ENCODE measurements around the gene DCST1.

Gene DCST1

DNA sequence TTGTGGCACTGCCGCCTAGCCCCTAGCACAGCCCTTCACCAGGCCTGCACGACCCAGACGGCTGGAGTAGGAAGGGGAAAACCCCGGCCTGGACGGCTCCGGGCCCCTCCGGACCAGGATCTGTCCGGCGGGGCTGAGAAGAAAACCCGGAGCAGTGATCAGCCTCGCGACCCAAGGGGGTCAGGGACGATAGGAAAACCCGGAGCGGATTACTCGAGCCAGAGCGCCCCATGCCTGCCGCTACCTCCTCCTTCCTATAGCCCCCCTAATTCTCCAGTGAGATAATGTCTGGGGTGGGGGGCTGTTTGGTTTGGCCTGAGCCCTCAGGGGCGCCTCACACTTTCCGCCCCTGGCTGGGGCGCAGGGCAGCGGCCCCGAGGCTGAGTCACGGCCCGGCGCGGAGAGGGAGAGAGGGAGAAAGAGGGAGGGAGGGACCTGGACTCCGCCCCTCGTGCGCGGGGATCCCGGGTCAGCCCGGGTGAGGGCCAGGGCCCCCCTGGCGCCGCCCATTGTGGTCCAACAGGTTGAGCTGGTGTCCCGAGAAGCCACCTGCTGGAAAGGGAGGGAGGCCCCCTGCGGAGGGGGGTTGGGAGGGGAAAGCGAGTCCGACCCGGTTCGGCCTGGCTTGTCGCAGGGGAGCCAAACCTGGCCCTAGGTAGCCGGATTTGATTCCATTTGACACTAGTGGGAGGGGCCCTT is 32.7 kb upstream of the DCST1 start:
- peak; percentile 64 for DNase-seq (ENCODE audit: low spot score)
- peak; percentile 2 for FAIRE-seq

DNA sequence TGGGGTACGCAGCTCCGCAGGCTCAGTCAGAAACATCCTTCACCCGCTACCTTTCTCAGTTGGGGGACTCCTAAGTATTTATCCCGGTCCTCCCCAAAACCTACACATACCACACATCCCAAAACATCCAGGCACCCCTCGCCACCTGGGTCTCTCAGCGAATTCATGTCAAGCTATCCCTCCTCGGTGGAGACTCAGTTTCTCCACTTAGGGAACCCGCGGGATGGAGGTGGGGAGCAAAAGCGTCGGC is 32.3 kb upstream of the DCST1 start:
- DNase-seq (ENCODE audit: low spot score), result no peak
- no peak for FAIRE-seq

DNA sequence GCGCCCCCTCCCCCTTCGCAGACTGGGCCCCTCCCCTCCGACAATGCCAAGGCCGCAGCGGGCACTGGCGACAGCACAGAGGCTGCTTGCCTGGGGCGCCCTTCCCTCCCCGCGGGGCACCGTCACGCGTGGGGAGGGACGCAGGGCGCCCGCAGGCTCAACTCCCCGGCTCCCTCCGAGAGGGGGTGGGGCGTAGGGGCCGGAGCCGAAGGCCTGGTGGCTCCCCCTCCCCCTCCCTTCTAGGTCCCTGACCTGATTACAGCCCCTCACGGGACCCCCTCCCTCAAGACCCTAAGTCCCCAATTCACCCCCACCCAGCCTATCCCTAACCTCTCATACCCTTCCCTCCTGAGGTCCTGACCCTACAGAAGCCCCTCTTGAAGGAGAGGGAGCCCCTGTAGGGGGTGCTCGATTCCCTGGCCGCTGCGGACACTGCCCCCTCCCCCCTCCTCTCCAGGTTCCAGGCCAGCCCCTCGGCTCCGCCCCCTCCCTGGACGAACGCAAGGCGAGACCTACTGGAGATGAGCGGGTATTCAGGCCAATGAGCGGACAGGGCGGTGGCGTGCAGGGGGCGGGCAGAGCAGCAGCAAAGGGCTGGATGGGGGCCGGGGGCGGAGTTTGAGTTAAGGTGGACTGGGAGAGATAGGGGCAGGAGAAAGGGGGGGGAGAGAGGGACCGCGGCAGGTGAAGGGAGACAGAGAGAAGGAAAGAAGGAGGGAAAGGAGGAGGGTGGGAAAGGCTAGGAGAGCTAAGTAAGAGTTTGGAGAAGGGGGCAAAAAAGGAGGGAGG is 31.8 kb upstream of the DCST1 start:
- FAIRE-seq, result peak; percentile 74

DNA sequence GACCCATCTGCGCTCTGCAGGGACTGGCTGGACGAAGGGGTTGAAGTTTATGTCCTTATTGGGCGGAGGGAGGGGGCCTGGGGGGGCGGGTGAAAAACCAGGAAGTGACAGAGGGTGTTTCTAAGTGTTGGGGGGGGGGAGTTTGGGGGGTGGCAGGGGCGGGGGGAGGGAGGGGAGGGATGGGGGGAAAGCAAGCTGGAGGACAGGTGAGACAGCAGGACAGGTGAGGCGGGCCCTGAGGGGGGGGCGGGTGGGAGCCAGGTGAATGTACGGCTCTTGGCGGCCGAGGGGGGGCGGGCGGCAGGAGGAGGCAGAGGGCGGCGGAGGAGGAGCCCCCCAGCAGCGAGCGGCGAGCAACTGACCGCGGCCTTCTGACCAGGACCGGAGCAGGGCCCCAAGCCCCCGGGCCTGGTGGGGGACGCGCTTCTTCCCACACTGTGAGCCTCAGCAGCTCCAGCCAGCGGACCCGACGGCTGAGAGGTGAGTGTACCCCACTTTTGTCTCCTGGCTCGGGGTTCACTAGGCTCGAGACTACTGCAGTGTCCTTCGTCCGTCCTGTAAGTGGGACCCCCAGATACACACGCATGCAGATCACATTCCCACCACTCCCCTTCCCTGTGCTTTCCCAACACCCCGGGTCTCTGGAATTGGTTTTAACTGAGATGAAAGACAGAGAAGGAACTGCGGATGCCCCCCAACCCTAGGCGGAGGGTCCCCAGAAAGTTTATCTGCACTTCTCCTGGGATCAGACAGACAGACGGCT is 31.0 kb upstream of the DCST1 start, which contains the start of gene ZBTB7B:
Gene ZBTB7B, plus strand, starts transcription at position 339 of the 763 bp plus-strand sequence. CDS start 11,859 bp downstream, outside the sequence.
- FAIRE-seq, result no peak
- DNase-seq (ENCODE audit: low spot score), result no peak

More for the DNA sequence above, 31.8 kb upstream of the DCST1 start:
- DNase-seq (ENCODE audit: low spot score), result peak; percentile 96

DNA sequence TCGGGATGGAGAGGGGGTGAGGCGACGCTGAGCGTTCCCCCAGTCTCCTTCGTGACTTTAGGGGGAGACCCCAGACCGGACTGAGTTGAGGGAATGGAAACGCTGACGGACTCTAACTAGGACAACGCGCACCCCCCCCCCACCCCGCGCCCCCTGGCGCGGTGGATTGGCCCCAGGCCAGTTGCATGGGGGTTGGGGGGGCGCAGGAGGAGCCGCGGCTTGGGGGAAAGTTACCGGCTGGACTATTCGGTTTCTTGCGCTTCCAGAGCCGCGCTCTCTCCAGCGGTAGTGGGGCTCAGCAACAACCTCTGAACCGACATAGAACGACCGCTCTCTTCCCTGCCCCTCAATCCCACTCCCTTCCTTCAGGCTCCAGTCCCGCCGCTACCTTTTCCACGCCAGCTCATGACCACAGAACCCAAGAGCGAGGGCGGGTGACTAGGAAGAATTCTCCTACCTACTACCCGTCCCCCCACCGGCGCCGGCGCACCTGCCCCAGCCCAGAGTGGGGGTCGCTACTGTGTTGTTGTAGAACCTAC is 30.3 kb upstream of the DCST1 start:
- peak; percentile 21 for DNase-seq (ENCODE audit: low spot score)
- FAIRE-seq, result no peak

DNA sequence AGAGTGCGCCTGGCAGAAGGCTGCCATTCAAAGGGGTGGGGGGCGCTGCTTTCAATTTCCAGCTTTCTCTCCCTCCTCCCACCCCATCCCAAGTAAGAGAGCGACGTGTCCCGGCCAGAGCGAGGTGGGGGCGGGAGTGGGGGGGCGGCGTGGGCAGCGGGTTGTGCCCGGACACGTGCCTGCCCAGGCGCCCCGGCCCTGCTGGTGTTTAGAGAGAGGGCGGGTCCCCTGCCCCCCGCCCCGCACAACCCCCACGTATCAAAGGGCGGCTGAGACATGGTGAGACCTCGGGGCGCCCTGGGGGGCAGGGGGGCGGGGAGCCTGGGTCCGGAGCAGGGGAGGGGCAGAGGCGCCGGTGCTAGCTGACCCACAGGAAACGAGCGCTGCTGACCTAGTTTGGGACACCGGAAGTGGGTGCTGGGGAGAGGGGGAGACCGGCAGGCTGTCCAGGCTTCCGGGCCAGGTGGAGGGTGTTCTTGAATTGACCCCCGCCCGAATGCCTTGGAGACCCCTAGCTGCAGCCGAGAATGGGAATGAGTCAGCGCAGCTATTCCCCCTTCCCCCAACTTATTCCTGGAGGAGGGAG is 29.8 kb upstream of the DCST1 start:
- peak; percentile 55 for DNase-seq (ENCODE audit: low spot score)
- FAIRE-seq, result no peak

DNA sequence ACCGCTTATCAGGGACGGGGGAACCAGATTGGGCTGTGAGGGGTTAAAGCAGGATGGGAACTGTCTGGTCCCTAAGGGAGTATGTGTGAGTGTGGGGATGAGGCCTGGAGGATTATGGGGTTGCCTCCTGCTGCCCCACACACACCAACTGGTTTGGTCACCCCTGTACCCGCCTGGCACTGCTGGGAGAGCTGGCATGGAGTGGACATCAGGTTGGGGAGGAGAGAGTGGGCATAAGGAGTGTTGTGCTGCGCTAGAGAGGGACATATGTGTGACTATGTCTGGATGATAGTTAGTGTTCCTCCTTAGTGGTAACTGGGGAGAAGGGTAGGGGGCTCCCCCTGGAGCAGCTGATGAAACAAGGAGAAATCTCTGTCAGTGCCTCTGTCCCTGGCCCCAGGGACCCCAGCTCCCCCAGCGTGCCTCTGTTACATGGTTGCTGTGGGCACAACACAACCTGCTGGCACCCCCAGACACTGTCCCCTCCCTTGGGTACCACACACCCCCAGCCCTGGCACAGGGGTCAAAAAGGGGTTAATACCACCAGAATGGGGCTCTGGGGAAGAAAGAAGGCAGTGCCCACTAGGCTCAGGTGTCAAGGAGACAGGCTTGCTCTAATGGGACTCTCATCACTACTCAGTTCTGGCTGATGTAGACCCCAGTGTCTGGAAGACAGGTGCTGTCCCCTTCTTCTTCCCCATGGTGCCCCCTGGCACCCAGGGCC is 29.1 kb upstream of the DCST1 start:
- DNase-seq (ENCODE audit: low spot score) (no peak), FAIRE-seq (no peak)

DNA sequence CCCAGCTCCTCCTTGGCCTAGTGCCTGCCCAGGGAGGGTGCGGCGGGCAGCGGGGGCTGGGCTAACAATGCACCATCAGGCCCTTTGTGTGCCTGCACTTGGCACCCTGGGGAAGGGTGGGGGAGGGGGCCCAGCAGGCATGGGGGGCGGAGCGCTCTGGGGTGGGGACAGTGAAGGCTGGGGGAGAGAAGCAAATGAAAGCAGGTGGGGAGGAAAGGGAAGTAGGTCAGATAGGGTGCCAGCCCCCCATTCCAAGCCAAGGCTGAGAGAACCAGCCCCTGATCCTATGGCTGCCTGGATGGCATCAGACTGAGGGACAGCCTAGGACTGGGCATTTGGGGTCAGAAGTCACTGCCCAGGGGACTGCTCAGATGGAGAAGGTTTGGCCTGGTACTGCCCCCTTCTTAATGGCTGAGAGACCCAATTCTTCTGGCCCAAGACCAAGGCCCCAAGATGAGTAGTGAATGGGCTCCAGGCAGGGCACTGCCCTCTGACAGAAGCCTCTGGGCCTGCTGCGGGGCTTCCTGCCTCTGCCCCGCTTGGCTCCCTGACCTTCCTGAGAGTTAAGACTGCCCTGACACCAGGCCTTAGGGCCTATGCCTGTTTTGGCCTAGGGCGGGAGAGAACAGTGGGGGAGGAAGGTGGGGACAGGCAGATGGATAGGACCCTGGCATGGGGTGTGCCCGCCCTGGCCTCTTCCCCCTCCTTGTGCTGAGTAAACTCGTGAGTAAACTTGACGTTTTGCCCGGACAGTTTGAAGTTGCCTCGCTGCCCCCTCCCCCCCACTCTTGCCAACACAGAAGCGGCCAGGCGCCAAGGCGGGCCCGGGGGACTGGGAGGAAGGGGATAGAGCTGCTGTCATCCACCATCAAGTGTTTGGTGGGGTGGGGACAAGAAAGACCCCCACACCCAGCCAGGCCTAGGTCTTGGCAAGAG is 28.3 kb upstream of the DCST1 start:
- DNase-seq (ENCODE audit: low spot score), result no peak
- no peak for FAIRE-seq

DNA sequence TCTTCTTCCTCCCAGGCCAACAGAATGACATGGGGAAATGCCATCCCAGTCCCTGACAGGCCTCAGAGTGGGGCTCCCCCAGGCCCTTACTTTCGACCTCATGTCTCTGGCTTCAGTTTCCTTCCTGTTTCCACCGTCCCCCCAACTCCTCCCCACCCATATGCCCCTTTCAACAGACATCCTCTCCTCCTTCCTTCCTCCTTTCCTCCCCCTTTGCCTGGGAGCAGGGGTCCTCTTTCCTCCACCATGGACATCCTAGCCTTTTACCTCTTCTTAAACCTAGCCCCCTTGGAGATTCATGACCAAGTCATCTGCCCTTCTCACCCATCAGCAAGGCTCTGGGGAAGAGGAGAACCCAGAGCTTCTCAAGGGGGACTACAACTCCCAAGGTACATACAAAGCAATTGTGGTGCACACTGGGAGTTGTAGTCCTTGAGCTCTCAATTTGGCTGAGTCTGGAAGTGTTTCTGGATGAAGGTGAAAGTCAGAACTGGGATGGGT is 27.0 kb upstream of the DCST1 start:
- FAIRE-seq, result no peak

DNA sequence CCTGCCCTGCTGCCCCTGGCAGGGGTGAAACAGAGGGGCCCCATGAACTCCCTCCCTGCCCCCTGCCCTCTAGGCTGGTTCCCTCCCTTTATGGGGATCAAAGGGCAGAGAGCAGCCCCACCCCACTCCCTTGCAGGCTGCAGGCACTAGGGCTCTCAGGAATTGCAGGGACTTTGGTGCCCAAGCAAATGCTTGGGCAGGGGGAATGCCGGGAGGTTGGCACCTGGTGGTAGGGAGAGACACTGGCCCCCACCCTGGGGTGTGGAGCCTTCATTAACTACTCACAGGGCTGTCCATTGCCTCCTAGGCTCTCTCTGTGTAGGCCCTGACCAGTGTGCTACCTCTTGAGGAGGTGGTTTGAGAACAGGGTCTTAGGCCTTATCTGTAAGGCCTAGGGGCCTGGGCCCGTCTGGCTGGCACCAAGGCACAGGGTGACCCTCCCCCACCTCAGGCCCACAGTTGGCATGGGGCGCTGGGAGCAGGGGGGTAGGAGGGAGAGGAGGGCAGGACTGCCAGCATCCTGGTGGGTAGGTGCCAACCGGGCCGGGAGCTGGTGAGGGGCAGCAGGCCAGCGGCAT is 26.3 kb upstream of the DCST1 start:
- DNase-seq (ENCODE audit: low spot score), result no peak
- FAIRE-seq, result no peak

More for the DNA sequence above, 27.0 kb upstream of the DCST1 start:
- DNase-seq (ENCODE audit: low spot score), result no peak

DNA sequence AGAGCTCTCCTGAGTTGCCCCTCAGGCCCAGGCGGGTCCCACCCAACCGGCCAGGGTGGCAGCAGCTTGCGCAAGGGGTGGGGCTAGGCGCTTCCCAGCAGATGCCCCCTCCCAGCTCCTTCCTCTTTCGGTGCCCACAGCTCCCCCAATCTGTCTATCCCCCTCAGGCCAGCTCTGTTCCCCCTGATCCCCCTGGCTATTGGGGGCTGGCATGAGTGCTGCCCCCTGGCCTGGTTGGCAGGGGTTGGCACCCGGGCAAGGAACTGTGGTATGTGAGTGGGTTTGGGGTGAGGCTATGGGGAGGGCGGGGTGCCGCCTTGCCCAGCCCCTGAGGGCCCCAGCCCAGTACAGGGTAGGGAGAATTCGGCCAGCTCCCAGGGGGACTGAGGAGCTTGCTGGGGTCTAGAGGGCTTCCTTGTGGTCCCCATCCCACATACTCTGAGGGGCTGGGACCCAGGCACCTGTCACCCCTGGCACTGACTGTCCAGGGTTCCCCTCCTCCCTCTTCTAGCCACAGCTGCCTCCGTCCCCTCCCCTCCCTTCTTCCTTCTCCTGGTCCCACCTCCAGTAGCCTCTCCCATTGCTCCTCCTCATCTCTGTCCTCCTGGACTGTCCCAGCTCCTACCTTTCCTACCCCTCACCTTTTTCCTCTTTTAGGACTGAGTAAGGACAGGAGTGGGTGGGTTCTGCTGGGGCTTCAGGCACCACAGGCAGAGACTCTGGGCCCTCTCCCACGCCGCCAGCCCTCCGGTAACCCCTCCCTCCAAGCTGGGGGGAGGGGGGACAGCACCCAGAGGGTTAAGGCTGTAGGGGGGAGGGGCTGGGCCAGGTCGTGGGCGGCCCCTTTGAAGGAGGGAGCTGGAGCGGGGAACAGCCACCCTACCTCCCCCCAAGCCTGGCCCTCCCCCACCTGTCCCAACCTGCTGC is 25.3 kb upstream of the DCST1 start:
- DNase-seq (ENCODE audit: low spot score) (no peak), FAIRE-seq (no peak)

DNA sequence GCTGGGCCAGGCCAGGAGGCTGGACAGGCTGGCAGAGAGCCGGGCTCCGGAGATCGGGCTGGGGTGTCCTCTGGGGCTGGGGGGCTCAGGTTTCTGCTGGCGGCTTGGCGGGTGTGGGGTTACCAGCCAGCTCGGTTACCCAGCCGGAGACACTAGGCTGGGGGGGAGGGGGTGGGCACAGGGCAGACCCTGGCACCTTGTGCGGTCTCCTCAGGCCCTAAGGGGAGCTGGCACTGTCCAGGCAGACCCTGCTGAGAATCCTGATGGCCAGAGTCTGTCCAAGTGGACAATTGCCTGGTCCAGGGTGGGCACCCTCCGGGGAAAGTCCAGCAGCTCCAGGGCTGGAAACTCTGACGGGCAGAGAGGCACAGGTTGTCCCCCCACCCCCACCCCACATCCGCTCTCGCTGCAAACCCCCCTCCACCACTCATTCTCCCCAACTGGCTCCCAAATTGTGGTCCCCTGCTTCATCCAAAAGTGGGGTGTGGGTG is 24.4 kb upstream of the DCST1 start:
- no peak for FAIRE-seq
- DNase-seq (ENCODE audit: low spot score), result no peak

DNA sequence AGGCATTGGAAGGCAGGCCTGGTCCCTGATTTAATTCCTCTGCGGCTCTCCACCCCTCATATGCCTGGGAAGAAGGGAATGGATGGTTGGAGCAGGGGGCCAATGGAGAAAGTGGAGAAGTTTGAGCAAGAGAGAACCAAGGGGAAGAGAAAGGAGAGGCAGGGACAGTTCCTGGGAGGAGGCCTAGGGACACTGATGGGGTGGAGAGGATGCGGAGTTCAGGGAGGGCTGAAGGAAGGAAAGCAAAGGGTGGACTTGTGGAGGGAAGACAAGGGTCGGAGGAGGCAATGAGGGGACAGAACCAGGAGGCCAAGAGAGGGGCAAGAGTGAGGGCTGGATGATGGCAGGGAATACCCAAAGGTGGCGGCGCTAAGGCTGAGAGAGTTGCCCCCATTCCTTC is 23.9 kb upstream of the DCST1 start:
- DNase-seq (ENCODE audit: low spot score) (no peak), FAIRE-seq (no peak)

DNA sequence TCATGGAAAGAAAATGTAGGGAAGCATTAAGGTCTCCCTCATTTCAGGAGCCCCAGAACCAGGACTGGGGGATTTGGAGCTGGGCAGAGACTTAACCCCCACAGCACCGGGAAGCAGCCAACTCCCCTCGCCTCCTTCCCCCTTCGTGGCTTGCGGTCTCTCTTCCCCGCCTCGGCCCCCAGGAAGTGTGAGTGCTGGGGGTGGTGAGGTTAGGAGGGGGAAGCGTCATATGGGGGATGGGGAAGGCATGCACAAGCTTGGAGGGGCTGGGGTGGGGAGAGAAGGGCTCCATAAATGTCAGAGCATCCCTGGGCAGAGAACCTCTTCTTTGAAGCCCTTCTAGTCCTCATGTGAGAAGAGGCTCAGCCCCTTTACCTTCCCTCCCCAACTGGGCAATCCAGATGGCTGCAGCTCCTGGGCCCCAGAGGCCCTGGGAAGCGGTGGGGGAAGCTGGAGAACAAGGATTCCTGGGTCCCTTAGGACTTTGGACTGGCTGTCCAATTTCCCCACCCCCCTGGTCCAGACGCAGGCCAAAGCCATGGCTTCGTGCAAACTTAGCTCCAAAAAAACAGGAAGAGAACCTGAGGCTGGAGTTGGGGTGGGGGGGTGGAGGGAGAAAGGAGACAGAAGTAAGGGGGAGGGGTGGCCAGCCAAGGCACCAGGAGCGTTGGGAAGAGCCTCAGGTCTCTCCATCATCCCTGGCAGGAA is 23.3 kb upstream of the DCST1 start:
- DNase-seq (ENCODE audit: low spot score) (no peak), FAIRE-seq (no peak)

DNA sequence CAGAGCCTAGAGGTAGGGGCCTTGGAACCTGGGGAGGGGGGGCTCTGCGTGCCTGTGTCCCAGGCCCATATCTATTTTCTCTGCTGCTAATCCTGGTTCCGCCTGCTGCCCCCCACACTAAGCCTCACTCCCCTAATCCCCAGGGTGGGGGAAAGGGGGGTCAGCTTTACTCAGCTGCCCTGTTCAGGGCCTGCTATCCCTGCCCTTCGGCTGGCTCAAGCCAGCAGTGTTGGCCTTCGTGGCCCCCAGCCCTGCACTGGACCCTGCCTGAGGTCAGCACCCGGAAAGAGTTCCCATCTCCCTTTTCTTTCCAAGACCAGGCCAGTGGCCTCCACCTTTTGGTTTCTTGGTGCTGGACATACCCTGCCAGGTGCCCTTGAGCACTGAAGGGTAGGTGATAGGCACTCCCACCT is 22.6 kb upstream of the DCST1 start:
- no peak for FAIRE-seq
- DNase-seq (ENCODE audit: low spot score), result no peak

DNA sequence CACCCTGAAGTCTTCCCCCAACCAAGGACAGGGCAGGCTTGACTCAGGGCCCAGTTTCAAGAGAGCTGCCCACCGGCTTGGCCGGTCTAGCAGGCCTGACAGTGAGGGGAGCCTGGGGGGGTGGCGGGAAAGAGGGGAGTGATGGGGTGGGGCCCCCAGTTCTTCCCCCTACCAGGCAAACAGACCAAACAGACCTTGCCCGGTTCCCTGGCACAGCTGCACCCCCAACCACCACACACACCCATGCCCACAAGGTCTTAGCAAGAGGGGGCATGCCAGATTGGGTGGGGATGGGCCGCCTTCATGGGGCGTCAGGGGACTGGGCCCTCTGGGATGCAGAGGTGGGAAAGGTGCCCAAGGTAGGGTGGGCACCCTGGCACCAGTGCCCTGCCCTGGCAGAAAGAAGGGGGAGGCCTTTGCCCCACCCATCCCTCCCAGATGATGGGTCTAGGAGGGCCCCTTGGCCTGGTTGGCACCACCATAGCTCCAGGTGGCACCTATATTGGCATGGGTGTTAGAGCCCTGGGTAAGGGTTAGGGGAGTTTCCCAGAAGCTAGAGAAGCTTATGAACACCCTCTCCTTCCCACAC is 22.1 kb upstream of the DCST1 start:
- FAIRE-seq, result no peak

DNA sequence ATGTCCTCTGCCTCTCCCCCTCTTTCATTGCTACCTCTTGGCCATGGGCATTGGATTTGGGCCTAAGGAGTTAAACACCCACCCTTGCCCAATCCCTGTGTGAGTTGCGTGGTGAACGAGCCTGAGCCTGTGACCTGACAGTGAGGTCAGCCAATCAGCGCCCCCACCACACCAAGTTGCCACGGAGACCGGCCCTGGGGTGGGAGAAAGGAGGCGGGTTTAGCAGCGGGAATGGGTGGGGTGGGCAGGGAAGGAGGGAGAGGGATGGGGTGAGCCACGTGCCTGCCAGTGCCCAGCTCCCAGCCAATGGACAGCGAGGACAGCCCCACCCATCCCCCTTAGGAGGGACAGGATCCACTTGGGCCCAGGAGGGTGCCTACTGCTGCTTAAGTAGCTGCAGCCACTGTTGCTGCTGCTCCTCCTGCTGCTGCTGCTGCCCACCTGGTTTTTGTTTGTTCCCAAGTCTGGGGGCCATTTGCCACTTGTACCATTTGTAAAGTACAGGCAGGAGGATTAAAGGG is 21.5 kb upstream of the DCST1 start:
- DNase-seq (ENCODE audit: low spot score), result no peak
- FAIRE-seq, result no peak

More for the DNA sequence above, 22.1 kb upstream of the DCST1 start:
- DNase-seq (ENCODE audit: low spot score), result no peak

All from RCC 7860 (cell line).